T-helper 1 cell (primary cell): ENCODE measurements around the gene PTPRA.
A peak's percentile ranks its signal among the peaks of the same experiment; 100 is the strongest.
"Not testable (repeated sequence)": the region's sequence is repeated elsewhere in the genome, so short reads cannot be mapped to it uniquely, and the experiment has no call there.

Experiments used
- DNase-seq, 5 donors: peaks; one replicate each; pipeline ENCODE4 v3.0.0-alpha.2; 2012 to 2020

The PTPRA gene

GRCh38 chr20:2889209-2889608 is 15.9 kb downstream of the PTPRA start:
- no peak for DNase-seq

GRCh38 chr20:2889797-2890196 is 16.5 kb downstream of the PTPRA start:
- no peak for DNase-seq

DNA sequence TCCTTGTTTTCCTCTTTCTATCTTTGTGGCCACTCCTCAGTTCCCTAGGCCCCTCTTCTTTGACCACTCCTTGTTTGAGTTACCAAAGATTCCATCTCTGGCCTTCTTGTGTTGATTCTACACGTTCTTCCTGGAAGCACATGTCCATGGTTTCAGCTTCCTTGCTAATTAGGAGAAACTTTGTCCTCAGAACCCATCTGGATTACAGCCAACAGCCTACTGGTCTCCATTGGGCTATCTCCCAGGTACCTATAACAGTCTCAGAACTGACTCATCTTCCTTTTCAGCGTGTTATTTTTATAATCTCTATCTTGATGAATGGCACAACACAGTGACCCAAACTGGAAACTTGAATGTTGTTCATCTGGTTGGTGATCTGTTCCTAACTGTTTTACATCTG is 17.5 kb downstream of the PTPRA start:
- DNase-seq, result no peak

DNA sequence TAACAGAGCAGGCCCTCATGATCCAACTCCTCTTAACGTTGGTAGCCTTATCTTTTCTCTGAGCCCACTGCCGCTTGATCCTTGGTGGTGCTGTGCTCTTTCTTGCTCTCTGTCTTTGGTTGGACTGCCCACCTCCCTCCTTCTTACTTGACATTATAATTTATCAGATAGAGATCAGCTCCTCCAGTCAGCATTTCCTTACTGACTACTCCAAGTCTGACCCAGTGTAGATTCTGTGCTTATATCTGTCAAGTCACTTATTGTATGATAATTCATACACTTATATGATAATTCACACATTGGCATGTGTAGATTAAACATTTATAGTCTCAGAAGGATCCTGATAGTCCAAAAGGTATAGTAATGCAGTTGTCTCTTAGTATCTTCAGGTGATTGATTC is 18.1 kb downstream of the PTPRA start:
- DNase-seq, result no peak

GRCh38 chr20:2892376-2892775 is 19.1 kb downstream of the PTPRA start:
- no peak for DNase-seq

GRCh38 chr20:2894221-2894620 is 20.9 kb downstream of the PTPRA start:
- no peak for DNase-seq

DNA sequence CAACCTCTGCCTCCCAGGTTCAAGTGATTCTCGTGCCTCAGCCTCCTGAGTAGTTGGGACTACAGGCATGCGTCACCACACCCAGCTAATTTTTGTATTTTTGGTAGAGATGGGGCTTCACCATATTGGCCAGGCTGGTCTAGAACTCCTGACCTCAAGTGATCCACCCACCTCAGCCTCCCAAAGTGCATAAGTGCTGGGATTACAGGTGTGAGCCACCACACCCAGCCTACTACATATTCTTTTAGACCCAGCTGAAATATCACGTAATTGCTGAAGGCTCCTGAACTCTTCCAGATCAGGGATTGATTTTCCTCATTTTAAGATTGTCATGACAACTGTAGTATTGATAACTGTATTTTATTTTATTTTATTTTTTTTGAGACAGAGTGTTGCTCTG is 21.9 kb downstream of the PTPRA start:
- not testable (repeated sequence) for DNase-seq

GRCh38 chr20:2899243-2899642 is 26.0 kb downstream of the PTPRA start:
- DNase-seq, result no peak

GRCh38 chr20:2900845-2901592 is 27.7 kb downstream of the PTPRA start:
- no peak for DNase-seq

GRCh38 chr20:2902291-2902690 is 29.0 kb downstream of the PTPRA start:
- no peak for DNase-seq

DNA sequence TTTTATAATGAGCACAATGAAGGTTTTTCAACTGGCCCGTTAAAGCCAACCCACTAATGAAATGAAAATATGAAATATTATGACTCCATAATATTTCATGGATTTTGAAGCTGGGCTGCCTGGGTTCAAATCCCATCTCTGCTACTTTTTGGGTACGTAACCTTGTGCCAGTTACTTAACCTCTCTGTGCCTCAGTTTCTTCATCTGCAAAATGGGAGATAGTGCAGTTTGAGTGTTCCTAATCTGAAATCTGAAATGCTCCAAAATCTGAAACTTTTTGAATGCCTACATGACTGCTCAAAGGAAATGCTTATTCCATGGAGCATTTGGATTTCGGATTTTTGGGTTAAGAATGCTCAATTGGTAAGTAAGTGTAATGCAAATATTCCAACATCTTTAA is 29.5 kb downstream of the PTPRA start:
- DNase-seq, result no peak

- no peak for DNase-seq
Measured at GRCh38 chr20:2903686-2904085, 30.4 kb downstream of the PTPRA start.

- no peak for DNase-seq
Measured at GRCh38 chr20:2907519-2907918, 34.2 kb downstream of the PTPRA start.

- DNase-seq, result no peak
Measured at GRCh38 chr20:2909953-2910352, 36.7 kb downstream of the PTPRA start.

DNA sequence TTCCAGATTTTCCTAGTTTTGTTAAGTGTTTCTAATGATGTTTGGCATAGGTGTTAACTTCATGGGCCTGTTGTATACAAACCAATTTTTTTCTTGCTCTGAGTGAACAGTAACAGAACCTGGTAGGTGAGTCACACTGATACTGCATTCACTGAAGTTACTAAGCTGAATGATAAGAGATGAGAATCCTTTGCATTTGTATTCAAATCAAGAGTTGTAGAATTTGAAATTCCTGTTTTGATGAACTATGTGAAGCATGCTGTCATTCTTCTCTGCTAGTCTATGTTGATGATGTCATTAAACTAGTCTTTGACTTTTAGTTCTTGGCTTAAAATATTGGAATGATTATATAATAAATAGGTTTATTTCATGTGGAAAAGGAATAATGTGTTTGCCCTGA is 37.9 kb downstream of the PTPRA start:
- DNase-seq, result peak in 1 of 5 donors; percentile 33

GRCh38 chr20:2914160-2914559 is 40.9 kb downstream of the PTPRA start:
- no peak for DNase-seq

DNA sequence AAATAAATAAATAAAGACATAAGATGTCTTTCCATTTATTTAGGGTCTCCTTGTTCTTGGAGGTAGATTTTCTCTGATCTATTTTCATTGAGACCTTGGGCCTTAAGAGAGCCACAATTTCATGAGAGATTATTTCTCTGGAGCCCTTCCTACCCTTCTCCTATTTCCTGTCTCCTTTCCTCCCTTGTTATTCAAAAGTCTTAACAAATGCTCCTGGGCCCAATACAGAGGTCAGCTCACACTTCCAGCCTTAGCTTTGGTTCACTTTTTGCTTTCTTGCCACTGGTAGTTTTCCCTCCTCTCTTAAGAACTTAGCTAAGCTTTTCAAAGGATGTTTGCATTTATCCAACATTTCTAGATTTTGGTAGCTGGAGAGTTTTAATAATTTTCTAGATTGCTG is 44.0 kb downstream of the PTPRA start:
- no peak for DNase-seq

GRCh38 chr20:2918096-2919049 is 45.1 kb downstream of the PTPRA start:
- no peak for DNase-seq

DNA sequence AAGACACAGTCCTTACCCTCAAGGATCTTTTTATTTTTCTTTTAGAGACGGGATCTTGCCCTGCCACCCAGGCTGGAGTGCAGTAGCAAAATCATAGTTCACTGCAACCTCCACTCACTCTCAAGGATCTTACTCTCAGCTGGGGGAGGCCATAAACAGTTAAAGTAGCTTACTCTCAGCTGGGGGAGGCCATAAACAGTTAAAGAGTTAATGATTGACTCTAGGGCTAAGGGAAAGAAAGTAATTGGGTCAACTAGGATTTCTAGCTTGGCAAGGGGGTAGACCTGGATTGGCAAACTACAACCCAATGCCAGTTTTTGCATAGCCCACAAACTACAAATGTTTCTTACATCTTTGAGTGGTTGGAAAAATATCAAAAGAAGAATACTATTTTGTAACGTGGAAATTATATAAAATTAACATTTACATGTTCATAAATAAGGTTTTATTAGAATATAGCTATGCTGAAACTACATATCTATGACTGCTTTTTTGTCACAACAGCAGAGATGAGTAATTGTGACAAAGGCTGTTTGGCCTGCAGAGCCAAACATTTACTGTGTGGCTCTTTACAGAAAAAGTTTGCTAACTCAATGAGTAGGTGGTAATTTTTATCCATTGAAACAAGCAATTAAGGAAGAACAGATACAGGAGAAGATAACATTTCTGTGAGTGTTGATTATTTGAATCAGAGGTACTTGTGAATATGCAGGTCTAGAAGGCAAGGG is 46.4 kb downstream of the PTPRA start:
- no peak for DNase-seq

DNA sequence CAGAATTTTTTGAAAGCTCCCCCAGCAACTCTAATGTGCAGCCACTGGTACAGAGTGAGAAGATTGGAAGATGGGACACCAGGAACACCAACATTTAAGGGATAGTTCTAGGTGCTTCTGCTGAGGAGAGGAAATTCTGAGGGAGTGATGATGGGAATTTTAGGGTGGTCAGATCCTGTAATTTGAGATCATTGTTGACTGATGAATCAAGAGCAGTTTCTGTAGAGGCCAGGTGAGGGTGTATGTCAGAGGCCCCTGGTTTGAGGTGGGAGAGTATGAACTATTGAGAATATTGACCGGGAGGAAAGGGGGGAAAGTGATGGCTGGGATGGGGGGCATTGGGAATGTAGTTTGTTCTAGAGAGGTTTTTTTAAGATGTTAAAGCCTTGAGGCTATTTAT is 47.2 kb downstream of the PTPRA start:
- DNase-seq, result no peak

GRCh38 chr20:2921506-2921905 is 48.2 kb downstream of the PTPRA start:
- DNase-seq, result no peak

- DNase-seq, result no peak
Measured at GRCh38 chr20:2922957-2923356, 49.7 kb downstream of the PTPRA start.

GRCh38 chr20:2930538-2930937 is 57.3 kb downstream of the PTPRA start:
- no peak for DNase-seq
